ENCODE results near the gene RDH5.
"Not testable (repeated sequence)": the region's sequence is repeated elsewhere in the genome, so short reads cannot be mapped to it uniquely, and the experiment has no call there.

RDH5 gene

DNA sequence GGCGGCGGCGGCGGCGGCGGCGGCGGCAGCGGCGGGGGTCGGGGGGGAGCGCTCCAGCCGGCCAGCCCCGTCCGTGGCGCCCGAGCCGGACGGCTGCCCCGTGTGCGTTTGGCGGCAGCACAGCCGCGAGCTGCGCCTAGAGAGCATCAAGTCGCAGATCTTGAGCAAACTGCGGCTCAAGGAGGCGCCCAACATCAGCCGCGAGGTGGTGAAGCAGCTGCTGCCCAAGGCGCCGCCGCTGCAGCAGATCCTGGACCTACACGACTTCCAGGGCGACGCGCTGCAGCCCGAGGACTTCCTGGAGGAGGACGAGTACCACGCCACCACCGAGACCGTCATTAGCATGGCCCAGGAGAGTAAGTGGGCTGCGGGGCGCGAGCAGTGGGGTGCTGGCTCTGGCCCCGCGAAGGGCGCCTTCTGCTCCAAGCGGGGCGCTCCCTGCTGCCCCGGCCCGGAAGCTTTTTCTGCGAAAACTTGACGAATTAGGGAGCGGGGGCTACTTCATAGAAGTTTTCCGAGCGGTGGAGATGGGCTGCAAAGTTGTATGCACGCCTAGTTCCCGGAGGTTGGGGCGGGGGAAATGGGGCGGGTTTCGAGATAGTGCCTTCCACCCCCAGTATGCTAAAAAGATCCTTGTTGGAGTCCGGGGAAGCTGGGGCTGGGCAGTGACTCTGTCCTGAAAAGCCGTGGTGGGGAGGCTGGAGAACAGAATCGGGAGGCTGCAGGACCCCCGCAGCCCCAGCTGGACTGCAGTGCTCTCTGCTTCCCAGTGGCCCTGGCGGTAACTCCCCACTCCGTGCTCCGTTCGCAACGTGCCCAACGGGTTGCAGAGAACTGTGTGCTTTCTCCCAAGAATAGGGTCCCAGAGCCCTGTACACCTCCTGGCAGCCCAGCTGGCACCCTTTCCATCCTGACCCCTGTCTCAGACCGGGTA, 23.5 kb downstream of the RDH5 start:
- in situ Hi-C loops (cut with MboI; ENCODE audit: low sequenced_read_pairs): no loop called here

DNA sequence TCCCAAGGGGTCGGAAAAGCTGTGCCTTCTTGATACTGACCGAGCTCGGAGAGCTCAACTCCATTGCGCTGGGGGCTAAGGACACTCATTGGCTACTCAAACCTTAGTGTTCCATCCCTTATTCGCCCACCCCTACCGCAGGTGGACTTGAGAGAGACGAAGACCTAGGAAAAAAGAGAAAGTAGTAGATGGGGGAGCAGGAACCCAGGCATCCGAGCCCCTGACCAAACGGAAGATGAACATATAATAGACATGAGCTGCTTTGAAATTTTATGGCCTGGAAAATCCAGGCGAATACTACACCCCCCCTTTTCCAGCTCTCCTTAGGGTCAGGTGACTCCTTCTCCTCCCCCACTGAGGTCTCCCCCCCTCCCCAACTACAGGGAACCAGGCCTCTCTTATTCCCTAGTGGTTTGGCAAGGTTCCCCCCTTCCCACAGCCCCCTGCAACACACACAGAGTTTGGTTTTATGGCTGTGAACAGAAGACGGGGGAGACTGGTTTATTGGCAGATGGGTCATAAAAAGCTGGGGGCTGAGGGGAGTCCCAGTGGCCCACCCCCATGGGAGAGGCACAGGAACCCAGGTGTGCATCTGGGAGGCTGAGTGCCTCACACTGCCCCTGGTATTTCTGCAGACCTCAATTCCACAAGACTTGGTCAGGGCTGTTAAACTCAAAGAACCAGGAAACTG, 24.3 kb downstream of the RDH5 start:
- in situ Hi-C loops (cut with MboI; ENCODE audit: low sequenced_read_pairs): no loop called here

DNA sequence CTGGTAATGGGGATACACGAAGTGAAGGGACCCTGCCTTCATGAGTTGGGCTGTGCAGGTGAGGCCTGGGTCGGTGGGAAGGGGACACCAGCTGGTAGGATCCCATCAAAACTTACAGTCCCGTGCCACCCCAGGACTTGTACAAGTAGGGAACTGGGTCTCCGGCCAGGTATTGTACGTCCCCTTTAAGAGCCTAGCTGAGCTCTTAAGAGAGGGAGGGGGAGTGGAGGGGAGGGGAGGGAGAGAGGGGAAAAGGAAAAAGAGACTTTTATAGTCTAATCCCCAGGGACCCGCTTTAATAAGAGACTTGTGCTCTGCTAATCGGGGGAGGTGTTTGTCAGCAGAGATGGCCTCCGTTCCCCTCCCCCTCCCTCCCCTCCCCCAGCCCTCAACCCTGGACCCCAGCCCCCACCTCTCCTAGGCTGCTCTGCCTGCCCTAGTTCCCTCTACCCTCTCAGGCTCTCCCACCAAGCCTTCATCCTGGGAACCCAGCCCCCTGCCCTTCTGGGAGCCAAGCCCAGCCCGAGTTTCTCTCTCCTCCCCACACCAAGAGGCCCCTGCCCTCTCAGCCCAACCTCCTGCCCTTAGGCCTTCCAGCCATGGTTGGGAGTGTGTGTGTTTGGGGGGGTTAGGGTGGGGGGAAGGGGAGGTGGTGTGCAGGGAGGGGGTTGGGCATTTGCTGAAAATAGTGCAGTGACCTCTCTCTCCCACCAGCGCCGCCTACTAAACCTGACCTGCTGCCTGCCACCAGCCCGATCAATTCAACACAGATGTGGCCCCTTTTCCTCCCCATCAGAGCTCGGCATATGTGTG, 25.4 kb downstream of the RDH5 start:
- in situ Hi-C loops (cut with MboI; ENCODE audit: low sequenced_read_pairs): no loop called here

DNA sequence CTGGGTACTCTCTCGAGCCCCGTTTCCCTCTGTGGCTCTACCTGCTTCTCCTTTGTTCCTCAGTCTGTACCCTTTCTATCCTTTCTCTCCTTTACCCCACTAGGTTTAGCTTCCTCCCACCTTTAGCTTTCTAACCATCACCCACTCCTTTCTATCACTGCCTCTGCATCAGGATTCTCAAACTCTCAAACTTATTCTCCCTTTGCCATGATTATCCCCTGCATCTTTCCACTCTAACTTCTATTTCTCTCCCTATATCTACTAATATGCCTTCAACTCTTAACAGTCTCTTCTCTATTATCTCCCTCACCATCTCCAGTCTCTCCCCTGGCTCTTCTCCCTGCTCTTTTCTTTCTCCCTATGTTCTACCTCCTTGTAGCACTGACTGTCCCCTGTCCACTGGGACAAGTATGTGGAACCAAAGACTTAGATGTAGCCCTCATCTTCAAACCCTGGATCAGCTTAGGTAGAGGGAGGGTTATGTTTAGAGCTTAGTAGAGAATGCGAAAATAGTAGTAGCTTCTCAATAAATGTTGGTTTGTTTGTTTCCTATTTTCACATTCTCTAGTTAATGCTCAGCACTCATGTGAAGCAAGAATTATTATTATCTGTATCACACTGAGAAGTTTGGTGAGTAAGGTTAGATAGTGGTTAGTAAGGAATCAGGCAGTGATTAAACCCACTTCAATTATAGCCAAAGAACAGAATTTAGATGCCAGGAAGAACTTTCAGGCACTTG, 26.1 kb downstream of the RDH5 start:
- in situ Hi-C loops (cut with MboI; ENCODE audit: low sequenced_read_pairs): no loop called here

DNA sequence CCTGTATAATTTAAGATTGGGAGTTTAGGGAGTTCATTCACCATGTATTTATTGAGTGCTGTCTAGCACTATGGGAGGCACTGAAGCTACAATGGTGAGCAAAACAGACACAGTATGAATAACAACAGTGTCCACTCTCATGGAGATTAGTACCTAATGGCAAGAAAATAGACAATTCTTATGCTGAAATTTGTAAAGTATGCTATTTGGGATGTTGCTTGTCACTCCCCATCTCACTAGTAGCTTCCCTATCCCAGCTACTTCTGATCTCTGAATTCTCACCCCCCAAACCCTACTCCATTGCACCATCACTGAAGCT, 26.7 kb downstream of the RDH5 start:
- in situ Hi-C loops (cut with MboI; ENCODE audit: low sequenced_read_pairs): no loop called here

DNA sequence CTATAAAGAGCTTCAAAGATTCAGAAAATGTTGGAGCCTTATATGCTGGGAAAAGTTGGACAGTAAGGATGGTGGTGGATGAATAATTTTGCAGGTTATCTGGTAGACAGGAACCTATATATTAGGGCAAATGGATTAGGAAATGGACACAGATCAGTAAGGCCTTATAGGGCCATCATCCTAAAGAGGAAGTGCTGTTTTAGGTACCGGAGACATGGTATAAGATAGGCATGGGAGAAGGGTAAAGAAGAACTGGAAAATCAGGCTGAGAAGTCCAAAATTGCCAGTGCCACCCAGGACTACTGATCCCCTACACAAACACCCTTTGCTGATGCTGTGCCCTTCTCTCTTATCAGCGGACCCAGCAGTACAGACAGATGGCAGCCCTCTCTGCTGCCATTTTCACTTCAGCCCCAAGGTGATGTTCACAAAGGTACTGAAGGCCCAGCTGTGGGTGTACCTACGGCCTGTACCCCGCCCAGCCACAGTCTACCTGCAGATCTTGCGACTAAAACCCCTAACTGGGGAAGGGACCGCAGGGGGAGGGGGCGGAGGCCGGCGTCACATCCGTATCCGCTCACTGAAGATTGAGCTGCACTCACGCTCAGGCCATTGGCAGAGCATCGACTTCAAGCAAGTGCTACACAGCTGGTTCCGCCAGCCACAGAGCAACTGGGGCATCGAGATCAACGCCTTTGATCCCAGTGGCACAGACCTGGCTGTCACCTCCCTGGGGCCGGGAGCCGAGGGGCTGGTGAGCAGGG, 28.2 kb downstream of the RDH5 start:
- in situ Hi-C loops (cut with MboI; ENCODE audit: low sequenced_read_pairs): no loop called here

DNA sequence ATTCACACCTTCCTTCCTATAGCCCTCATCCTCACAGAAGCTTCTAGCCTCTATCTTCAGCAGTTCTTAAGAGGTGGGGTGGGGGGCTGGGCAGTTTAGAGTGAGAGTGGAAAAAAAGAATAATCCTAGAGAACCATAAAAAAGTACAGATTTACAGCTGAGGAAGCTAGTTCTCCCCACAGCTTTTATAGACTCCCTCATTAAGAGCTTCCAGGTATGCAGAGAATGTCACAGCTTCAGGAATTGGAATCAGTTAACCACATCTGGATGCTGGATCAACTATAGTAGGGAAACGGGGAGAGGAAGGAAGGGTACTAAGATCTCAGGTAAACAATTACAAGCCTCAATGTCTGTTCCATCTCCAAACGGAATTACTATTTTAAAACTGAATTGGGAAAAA, 35.1 kb downstream of the RDH5 start:
- in situ Hi-C loops (cut with MboI; ENCODE audit: low sequenced_read_pairs): no loop called here

DNA sequence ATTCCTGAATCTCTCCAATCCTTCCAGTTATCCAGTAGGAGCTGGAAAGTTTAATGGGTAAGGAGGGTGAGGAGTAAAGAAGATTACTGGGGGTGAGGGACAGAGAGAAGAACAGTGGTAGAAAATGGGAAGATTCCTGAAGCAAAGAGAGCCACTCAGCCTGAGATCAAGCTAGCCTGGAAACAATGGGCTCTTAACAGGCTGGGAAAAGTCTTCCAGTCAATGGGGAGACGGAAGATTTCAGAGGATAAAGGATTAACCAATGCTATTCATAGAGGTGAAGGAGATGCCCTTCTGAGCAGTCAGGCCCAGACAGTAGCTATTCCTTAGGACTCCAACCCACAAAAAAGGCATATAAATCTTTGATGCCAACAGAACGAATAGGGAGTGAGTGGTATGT, 37.5 kb downstream of the RDH5 start:
- in situ Hi-C loops (cut with MboI; ENCODE audit: low sequenced_read_pairs): no loop called here

DNA sequence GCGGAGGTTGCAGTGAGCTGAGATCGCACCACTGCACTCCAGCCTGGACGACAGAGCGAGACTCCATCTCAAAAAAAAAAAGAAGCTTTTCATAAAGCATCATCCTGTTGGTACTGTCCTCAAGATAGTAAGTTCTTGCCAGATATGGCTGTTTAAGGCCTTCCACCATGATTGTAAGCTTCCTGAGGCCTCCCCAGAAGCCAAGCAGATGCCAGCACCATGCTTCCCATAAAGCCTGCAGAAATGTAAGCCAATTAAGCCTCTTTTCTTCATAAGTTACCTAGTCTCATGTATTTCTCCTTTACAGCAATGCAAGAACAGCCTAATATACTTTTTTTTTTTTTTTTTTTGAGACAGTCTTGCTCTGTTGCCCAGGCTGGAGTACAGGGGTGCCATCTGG, 38.4 kb downstream of the RDH5 start:
- in situ Hi-C loops (cut with MboI; ENCODE audit: low sequenced_read_pairs): not testable (repeated sequence)

DNA sequence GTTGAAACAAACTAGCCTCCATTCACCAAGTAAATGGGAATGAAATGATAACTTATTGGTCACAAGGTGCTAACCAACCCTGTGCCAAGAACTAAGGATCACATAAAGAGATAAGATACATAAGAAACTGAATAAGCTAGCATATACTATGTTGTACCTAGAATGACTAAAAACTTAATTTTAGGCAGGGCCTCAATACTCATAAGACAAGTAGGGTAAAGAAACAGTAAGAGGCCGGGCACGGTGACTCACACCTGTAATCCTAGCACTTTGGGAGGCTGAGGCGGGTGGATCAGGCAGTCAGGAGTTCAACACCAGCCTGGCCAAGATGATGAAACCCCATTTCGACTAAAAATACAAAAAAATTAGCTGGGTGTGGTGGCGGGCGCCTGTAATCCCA, 40.5 kb downstream of the RDH5 start:
- in situ Hi-C loops (cut with MboI; ENCODE audit: low sequenced_read_pairs): no loop called here

DNA sequence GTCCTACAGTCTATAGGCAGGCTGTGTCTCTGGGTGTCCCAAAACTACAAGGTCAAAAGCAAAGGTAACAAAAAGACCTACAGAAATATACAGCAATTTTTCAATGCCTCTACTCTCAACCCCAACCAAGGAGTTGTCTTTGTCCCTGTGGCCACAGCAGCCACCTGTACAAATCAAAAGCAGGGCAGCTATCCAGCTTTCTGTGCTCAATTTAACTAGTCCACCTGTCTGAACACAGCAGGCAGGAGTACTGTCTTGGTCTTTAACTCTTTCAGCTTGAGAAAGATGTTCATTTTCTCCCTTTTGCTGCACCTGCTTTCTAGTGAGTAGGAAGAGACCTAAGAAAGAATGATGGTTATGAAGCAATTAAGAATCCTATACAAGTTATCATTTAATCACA, 42.5 kb downstream of the RDH5 start:
- in situ Hi-C loops (cut with MboI; ENCODE audit: low sequenced_read_pairs): no loop called here

DNA sequence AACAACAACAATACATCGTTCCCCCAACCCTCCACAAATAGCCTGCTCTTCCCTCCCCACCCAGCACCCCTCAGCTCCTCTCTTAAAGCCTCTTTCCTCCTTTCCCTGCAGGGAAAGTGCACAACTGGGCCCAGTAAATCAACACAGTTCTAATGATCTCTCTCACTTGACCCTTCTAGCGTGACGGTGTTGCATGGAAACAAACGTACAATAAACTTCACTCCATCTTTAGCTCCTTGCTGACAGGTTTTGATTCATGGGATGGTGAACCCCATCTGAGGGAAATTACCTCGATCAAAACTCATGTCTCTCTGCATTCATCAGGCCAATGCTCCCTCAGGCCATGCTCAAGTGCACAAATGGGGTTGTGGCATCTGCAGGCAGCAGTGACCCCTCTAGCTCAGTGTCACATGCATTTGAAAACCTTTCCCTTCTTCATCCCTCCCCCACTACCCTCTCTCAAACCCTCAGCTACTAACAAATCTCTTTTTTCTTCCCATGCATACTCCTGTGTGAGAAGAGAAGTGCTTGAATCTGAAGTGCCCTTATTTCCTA, 45.6 kb downstream of the RDH5 start:
- in situ Hi-C loops (cut with MboI; ENCODE audit: low sequenced_read_pairs): no loop called here

DNA sequence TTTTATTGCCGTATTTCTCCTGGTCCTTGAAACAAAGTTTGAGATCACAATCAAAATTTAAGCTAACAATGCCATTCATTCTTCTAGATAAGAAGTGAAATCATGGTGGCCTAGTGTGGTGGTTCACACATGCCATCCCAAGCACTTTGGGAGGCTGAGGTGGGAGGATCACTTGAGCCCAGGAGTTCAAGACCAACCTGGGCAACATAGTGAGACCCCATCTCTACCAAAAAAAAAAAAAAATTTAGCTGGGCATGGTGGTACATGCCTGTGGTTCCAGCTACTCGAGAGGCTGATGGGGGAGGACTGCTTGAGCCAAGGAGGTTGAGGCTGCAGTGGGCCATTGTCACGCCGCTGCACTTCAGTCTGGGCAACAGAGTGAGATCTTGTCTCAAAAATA, 47.0 kb downstream of the RDH5 start:
- in situ Hi-C loops (cut with MboI; ENCODE audit: low sequenced_read_pairs): no loop called here

DNA sequence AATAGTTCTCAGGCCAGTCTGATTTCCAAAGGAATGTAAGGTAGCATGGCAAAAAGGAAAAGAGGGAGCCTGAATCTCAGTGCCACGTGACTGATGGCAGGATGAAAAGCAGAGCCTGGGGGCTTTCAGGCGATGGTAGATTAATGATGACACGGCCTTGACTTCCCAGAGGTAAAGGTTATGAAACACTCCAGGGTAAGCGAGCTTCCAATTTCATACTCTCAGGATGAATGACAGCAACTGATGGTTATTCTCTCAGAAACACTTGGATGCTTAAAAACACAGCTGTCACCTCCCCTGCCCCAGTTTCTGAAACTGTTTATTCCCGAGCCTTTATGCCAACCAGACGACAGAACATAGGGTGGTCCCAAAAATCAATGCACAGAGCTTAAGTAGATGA, 51.5 kb downstream of the RDH5 start:
- in situ Hi-C loops (cut with MboI; ENCODE audit: low sequenced_read_pairs): no loop called here
